ENCODE results near the gene SMC1B. TPM values are rescaled to one million over a fixed set of nuclear protein-coding genes. Genes with fewer than 3 reads are reported as not detected.
"Not testable (repeated sequence)": the region's sequence is repeated elsewhere in the genome, so short reads cannot be mapped to it uniquely, and the experiment has no call there.

The SMC1B gene
- total RNA-seq, 2 donors from 2014 or later, result not detected

DNA sequence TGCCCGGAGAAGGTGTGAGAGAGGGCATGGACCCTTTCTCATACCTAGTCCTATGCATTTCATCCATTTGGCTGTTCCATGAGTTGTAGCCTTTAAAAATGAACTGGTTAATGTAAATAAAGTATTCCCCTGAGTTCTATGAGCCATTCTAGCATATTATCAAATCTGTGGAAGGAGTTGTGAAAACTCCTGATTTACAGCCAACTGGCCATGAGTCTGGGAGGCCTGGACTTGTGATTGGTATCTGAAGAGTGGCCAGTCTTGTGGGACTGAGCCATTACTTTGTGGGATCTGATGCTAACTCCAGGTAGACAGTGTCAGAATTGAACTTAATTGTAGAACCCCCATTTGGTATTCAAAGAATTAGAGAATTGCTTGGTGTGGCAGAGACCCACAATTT is 55.3 kb downstream of the SMC1B start:
- Histone ChIP-seq H3K4me1 (no peaks in the 10 kb centered on the region), H3K4me3 (no peak overlapping the region), H3K27ac (no peak overlapping the region), H3K9me3 (no peaks in the 10 kb centered on the region), H3K36me3 (replicated peaks in 1 of 2; ENCODE audit: insufficient read depth in 1 of 2, low read depth in 2 of 2) (no peaks in the 10 kb centered on the region), H3K27me3 (no peaks in the 10 kb centered on the region)
- ATAC-seq (no peak), DNase-seq (no peak)
- WGBS, 2 donors, result 100% methylated on average over 1 of the region's 1 CpG
- TF ChIP-seq POLR2A (IDR thresholded peaks at IDR 0.05), result no peak
- TF ChIP-seq, protein P1, sequence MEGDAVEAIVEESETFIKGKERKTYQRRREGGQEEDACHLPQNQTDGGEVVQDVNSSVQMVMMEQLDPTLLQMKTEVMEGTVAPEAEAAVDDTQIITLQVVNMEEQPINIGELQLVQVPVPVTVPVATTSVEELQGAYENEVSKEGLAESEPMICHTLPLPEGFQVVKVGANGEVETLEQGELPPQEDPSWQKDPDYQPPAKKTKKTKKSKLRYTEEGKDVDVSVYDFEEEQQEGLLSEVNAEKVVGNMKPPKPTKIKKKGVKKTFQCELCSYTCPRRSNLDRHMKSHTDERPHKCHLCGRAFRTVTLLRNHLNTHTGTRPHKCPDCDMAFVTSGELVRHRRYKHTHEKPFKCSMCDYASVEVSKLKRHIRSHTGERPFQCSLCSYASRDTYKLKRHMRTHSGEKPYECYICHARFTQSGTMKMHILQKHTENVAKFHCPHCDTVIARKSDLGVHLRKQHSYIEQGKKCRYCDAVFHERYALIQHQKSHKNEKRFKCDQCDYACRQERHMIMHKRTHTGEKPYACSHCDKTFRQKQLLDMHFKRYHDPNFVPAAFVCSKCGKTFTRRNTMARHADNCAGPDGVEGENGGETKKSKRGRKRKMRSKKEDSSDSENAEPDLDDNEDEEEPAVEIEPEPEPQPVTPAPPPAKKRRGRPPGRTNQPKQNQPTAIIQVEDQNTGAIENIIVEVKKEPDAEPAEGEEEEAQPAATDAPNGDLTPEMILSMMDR (IDR thresholded peaks at IDR 0.05), result no peak
- intact Hi-C loops (cut with DNase I), result no loop called here

GRCh38 chr22:45357490-45357889 is 55.9 kb downstream of the SMC1B start:
- no peaks in the 10 kb centered on the region for H3K36me3 ChIP-seq (replicated peaks in 1 of 2; ENCODE audit: insufficient read depth in 1 of 2, low read depth in 2 of 2)
- H3K4me3 ChIP-seq, result no peak overlapping the region
- intact Hi-C loops (cut with DNase I), result no loop called here
- DNase-seq (no peak), ATAC-seq (no peak)
- H3K4me1 ChIP-seq, result no peaks in the 10 kb centered on the region
- no peak for TF ChIP-seq POLR2A (IDR thresholded peaks at IDR 0.05)
- TF ChIP-seq, protein P1 (IDR thresholded peaks at IDR 0.05), result no peak
- H3K9me3 ChIP-seq, result no peaks in the 10 kb centered on the region
- no peak overlapping the region for H3K27ac ChIP-seq
- no peaks in the 10 kb centered on the region for H3K27me3 ChIP-seq
- 100% methylated on average over 1 of the region's 1 CpG for WGBS, 2 donors

DNA sequence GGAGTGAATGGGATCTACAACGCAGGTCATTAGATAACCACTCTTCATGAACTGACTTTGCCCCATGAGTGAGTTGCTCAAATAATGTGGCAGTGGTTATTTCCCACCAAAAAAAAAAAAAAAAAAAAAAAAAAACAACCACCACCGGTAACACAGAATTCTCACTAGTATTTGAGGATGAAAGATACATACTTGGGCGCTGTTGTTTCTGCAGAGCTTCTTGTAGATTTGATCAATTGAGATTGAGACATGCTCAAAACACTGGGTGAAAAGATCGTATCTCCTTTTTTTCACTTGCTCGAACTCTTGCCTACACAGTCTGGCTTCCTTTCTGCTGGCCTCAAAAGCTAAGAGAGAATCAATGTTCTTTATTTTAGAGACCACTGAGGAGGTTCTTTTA is 59.6 kb downstream of the SMC1B start:
- 93 to 98% methylated on average over 5 of the region's 5 CpGs for WGBS, 2 donors
- no peaks in the 10 kb centered on the region for H3K9me3 ChIP-seq
- ATAC-seq (no peak), DNase-seq (no peak)
- no peak overlapping the region for H3K4me3 ChIP-seq
- intact Hi-C loops (cut with DNase I), result no loop called here
- no peak overlapping the region for H3K27ac ChIP-seq
- no peaks in the 10 kb centered on the region for H3K27me3 ChIP-seq
- H3K4me1 ChIP-seq, result no peaks in the 10 kb centered on the region
- no peak for TF ChIP-seq POLR2A (IDR thresholded peaks at IDR 0.05)
- TF ChIP-seq, protein P1 (IDR thresholded peaks at IDR 0.05), result no peak
- no peaks in the 10 kb centered on the region for H3K36me3 ChIP-seq (replicated peaks in 1 of 2; ENCODE audit: insufficient read depth in 1 of 2, low read depth in 2 of 2)

GRCh38 chr22:45352757-45353156 is 60.6 kb downstream of the SMC1B start:
- intact Hi-C loops (cut with DNase I); H3K4me1 ChIP-seq; H3K27ac ChIP-seq; H3K36me3 ChIP-seq (replicated peaks in 1 of 2; ENCODE audit: insufficient read depth in 1 of 2, low read depth in 2 of 2); H3K27me3 ChIP-seq; H3K9me3 ChIP-seq; ATAC-seq; H3K4me3 ChIP-seq; DNase-seq: not testable (repeated sequence)
- WGBS, 2 donors, result 87 to 91% methylated on average over 5 of the region's 5 CpGs

DNA sequence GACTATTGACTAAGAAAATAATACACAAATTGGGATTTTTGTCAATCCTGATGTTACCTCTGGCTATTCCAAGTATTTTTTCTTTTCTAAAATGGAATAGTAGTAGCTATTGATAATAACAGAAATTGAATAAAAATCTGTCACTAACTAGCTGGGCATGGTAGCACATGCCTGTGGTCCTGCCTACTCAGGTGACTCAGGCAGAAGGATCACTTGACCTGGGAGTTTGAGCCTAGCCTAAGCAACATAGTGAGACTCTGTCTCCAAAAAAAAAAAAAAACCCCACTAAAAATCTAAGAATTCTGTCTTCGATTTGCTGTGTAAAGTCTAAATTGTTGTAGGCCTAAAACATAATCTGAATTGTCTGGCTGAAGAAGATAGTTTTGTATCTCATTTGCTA is 61.4 kb downstream of the SMC1B start:
- Histone ChIP-seq H3K27ac (no peak overlapping the region), H3K36me3 (replicated peaks in 1 of 2; ENCODE audit: insufficient read depth in 1 of 2, low read depth in 2 of 2) (no peaks in the 10 kb centered on the region), H3K27me3 (no peaks in the 10 kb centered on the region), H3K4me3 (no peak overlapping the region), H3K4me1 (no peaks in the 10 kb centered on the region), H3K9me3 (no peaks in the 10 kb centered on the region)
- DNase-seq (no peak), ATAC-seq (no peak)
- 82 to 93% methylated on average over 1 of the region's 1 CpG for WGBS, 2 donors
- intact Hi-C loops (cut with DNase I), result no loop called here
- TF ChIP-seq POLR2A (IDR thresholded peaks at IDR 0.05), result no peak
- TF ChIP-seq, protein P1 (IDR thresholded peaks at IDR 0.05), result no peak
